ENCODE data around the gene UNC5B.
A peak's percentile ranks its signal among the peaks of the same experiment; 100 is the strongest.

The UNC5B gene
- total RNA-seq: 0 reads per million in 3 donors

DNA sequence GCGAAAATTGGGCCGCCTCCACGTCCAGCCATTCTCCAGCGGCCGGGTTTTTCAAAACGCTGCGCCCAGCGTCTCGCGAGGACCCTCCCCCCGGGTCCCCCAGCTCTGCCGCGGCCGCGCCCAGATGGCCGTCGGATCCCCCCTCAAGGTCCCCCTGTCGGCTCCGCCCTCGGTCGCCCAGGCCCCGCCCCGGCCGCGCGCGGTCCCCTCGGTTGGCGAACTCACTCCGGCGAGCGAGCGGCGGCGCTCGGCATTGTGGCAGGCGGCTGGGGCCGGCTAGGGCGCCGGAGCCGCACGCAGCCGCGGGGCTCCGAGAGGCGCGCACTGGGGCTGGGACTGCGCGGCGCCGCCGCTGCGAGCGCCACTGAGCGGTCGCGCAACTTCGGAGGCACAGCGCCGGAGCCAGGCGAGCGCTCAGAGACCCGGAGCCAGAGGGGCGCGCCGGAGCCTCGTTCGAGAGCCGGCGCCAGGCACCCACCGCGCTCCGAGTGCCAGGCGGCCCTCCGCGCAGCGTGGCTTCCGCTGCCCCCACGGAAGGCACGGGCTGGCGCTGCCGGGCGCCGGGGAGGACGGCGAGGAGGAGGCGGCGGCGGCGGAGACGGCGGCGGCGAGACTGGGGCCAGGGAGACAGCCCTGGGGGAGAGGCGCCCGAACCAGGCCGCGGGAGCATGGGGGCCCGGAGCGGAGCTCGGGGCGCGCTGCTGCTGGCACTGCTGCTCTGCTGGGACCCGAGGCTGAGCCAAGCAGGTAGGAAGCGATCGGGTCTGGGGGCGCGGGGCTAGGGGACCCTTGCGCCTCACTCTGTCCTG is at the start of gene UNC5B:
Gene UNC5B (plus strand): TSS at position 253 of the 809 bp plus-strand sequence. CDS start 416 bp downstream, at position 669.
- DNase-seq: no peak
- Histone ChIP-seq H3K9me3 (ENCODE audit: control insufficient read depth, low read length) (no peaks in the 10 kb centered on the region), H3K27ac (ENCODE audit: insufficient read depth, low read length, poor library complexity, severe bottlenecking) (no peak within 1 kb of the TSS), H3K36me3 (ENCODE audit: control insufficient read depth, insufficient read depth, low read length) (no peaks in the 10 kb centered on the region), H3K4me1 (ENCODE audit: control insufficient read depth, insufficient read depth, low read length, poor library complexity, severe bottlenecking) (peaks cover 8% of the 10 kb centered on the region), H3K27me3 (replicated peaks; ENCODE audit: control insufficient read depth, insufficient read depth, low read length, poor library complexity, severe bottlenecking) (no peaks in the 10 kb centered on the region), H3K4me3 (ENCODE audit: insufficient read depth, low read depth, low read length, poor library complexity, severe bottlenecking) (peak within 1 kb of the TSS; percentile 48)

DNA sequence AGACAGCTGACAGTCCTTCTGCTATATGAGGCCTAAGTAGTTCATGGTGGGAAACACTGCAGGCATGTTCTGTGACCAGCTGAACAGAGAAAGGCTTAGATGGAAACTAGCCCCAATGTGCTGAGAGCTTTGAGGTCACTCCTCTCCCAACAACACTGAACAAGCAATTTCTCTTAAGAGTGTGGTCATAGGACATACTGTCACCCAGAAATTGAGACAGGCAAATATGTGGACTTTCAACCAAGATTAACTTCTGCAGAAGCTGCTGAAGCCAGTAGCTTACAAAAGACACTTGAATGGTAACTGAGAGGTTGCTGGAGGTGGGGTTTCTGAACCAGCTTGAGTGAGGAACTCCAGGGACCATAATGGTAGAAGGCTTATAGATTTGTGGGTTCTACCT is 38.9 kb upstream of the UNC5B start:
- Histone ChIP-seq H3K4me3 (ENCODE audit: insufficient read depth, low read depth, low read length, poor library complexity, severe bottlenecking) (no peak overlapping the region), H3K27ac (ENCODE audit: insufficient read depth, low read length, poor library complexity, severe bottlenecking) (no peak overlapping the region), H3K4me1 (ENCODE audit: control insufficient read depth, insufficient read depth, low read length, poor library complexity, severe bottlenecking) (no peaks in the 10 kb centered on the region), H3K27me3 (replicated peaks; ENCODE audit: control insufficient read depth, insufficient read depth, low read length, poor library complexity, severe bottlenecking) (no peaks in the 10 kb centered on the region), H3K36me3 (ENCODE audit: control insufficient read depth, insufficient read depth, low read length) (no peaks in the 10 kb centered on the region), H3K9me3 (ENCODE audit: control insufficient read depth, low read length) (no peaks in the 10 kb centered on the region)
- no peak for DNase-seq

DNA sequence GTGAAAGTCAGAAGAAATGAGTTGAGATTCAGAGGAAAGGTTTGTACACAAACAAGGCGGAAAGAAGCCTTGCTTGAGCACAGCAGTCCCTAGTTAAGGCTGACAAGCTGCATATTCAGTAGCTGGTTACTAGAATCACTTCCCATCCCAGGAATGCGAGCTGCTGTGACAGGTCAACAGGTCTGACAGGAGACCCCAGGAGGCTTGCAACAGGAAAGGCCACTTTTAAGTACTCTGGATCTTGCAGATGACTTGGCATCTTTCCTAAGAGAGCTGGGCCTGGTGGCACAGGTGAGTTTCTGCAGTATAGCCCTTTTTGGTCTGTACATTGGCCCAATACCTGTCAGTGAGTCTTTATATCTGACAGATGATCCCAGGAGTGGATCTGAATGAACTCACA is 35.7 kb upstream of the UNC5B start:
- Histone ChIP-seq H3K36me3 (ENCODE audit: control insufficient read depth, insufficient read depth, low read length) (no peaks in the 10 kb centered on the region), H3K27ac (ENCODE audit: insufficient read depth, low read length, poor library complexity, severe bottlenecking) (no peak overlapping the region), H3K27me3 (replicated peaks; ENCODE audit: control insufficient read depth, insufficient read depth, low read length, poor library complexity, severe bottlenecking) (no peaks in the 10 kb centered on the region), H3K4me3 (ENCODE audit: insufficient read depth, low read depth, low read length, poor library complexity, severe bottlenecking) (no peak overlapping the region), H3K9me3 (ENCODE audit: control insufficient read depth, low read length) (no peaks in the 10 kb centered on the region), H3K4me1 (ENCODE audit: control insufficient read depth, insufficient read depth, low read length, poor library complexity, severe bottlenecking) (no peaks in the 10 kb centered on the region)
- DNase-seq: no peak

- H3K36me3 ChIP-seq (ENCODE audit: control insufficient read depth, insufficient read depth, low read length): no peaks in the 10 kb centered on the region
- no peak for DNase-seq
- no peaks in the 10 kb centered on the region for H3K27me3 ChIP-seq (replicated peaks; ENCODE audit: control insufficient read depth, insufficient read depth, low read length, poor library complexity, severe bottlenecking)
- H3K27ac ChIP-seq (ENCODE audit: insufficient read depth, low read length, poor library complexity, severe bottlenecking): no peak overlapping the region
- no peak overlapping the region for H3K4me3 ChIP-seq (ENCODE audit: insufficient read depth, low read depth, low read length, poor library complexity, severe bottlenecking)
- H3K9me3 ChIP-seq (ENCODE audit: control insufficient read depth, low read length): no peaks in the 10 kb centered on the region
- H3K4me1 ChIP-seq (ENCODE audit: control insufficient read depth, insufficient read depth, low read length, poor library complexity, severe bottlenecking): no peaks in the 10 kb centered on the region
These were observed 34.6 kb upstream of the UNC5B start for GRCh38 chr10:71177651-71178199.

GRCh38 chr10:71178880-71179279 is 33.5 kb upstream of the UNC5B start:
- H3K36me3 ChIP-seq (ENCODE audit: control insufficient read depth, insufficient read depth, low read length): no peaks in the 10 kb centered on the region
- H3K9me3 ChIP-seq (ENCODE audit: control insufficient read depth, low read length): no peaks in the 10 kb centered on the region
- no peak overlapping the region for H3K27ac ChIP-seq (ENCODE audit: insufficient read depth, low read length, poor library complexity, severe bottlenecking)
- no peaks in the 10 kb centered on the region for H3K4me1 ChIP-seq (ENCODE audit: control insufficient read depth, insufficient read depth, low read length, poor library complexity, severe bottlenecking)
- H3K27me3 ChIP-seq (replicated peaks; ENCODE audit: control insufficient read depth, insufficient read depth, low read length, poor library complexity, severe bottlenecking): no peaks in the 10 kb centered on the region
- DNase-seq: no peak
- no peak overlapping the region for H3K4me3 ChIP-seq (ENCODE audit: insufficient read depth, low read depth, low read length, poor library complexity, severe bottlenecking)

DNA sequence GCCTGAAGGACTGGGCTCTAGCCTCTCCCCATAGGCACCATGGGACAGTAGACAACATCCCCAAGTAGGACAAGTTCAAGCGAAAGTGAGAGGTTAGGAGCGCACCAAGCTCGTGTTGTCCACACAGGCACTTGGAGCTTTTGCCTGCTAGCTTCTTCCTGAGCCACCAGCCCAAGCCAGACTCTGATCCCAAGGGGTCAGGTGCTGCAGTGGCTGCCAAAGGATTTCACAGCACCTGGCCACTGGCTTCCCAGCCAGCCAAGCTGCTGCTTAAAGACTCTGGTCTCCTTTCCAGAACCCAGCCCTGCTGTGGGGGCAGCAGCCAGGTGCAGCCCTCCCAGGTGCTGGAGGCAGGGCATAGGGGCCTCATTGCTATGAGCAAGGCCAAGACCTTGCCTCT is 33.0 kb upstream of the UNC5B start:
- Histone ChIP-seq H3K4me3 (ENCODE audit: insufficient read depth, low read depth, low read length, poor library complexity, severe bottlenecking) (no peak overlapping the region), H3K27me3 (replicated peaks; ENCODE audit: control insufficient read depth, insufficient read depth, low read length, poor library complexity, severe bottlenecking) (no peaks in the 10 kb centered on the region), H3K27ac (ENCODE audit: insufficient read depth, low read length, poor library complexity, severe bottlenecking) (no peak overlapping the region), H3K36me3 (ENCODE audit: control insufficient read depth, insufficient read depth, low read length) (no peaks in the 10 kb centered on the region), H3K9me3 (ENCODE audit: control insufficient read depth, low read length) (no peaks in the 10 kb centered on the region), H3K4me1 (ENCODE audit: control insufficient read depth, insufficient read depth, low read length, poor library complexity, severe bottlenecking) (no peaks in the 10 kb centered on the region)
- DNase-seq: no peak

DNA sequence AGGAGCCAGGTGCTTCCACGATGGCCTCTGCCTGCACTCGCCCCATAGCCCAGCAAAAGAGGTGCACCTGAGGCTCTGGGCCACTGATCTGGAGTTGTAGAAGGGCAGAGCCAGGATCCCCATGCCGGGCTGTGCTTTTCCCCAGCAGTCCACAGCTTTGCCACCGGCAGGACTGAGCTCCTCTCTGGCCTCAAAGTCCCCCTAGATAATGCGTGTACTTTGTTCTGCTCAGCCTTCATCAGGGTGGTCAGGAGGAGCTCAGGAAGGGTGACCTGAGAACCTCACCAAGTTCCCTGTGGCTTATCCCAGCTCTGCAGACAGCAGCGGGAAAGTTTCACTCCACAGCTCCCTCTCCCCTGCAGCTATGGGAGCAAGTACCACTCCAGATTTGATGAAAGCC is 27.9 kb upstream of the UNC5B start:
- H3K4me1 ChIP-seq (ENCODE audit: control insufficient read depth, insufficient read depth, low read length, poor library complexity, severe bottlenecking): no peaks in the 10 kb centered on the region
- no peak for DNase-seq
- H3K9me3 ChIP-seq (ENCODE audit: control insufficient read depth, low read length): no peaks in the 10 kb centered on the region
- no peaks in the 10 kb centered on the region for H3K27me3 ChIP-seq (replicated peaks; ENCODE audit: control insufficient read depth, insufficient read depth, low read length, poor library complexity, severe bottlenecking)
- H3K36me3 ChIP-seq (ENCODE audit: control insufficient read depth, insufficient read depth, low read length): no peaks in the 10 kb centered on the region
- no peak overlapping the region for H3K4me3 ChIP-seq (ENCODE audit: insufficient read depth, low read depth, low read length, poor library complexity, severe bottlenecking)
- no peak overlapping the region for H3K27ac ChIP-seq (ENCODE audit: insufficient read depth, low read length, poor library complexity, severe bottlenecking)

DNA sequence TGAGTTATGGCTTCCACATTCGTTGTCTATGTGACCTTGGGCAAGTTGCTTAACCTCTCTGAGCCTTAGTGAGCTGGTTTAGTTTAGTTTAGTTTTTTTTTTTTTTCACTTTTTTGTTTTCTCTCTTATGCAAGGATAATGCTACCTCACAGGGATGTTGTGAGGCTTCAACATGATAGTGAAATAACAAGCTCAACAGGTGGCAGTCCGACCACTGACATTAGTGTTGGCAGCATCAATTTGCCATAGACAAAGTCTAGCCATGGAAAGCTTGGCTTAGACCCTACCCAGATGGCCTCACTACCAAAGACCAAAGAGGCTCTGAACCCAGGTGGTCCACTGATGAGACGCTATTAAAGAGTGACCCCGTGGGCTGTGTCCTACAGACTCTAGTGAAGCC is 27.2 kb upstream of the UNC5B start:
- Histone ChIP-seq H3K27ac (ENCODE audit: insufficient read depth, low read length, poor library complexity, severe bottlenecking) (no peak overlapping the region), H3K36me3 (ENCODE audit: control insufficient read depth, insufficient read depth, low read length) (no peaks in the 10 kb centered on the region), H3K27me3 (replicated peaks; ENCODE audit: control insufficient read depth, insufficient read depth, low read length, poor library complexity, severe bottlenecking) (no peaks in the 10 kb centered on the region), H3K4me1 (ENCODE audit: control insufficient read depth, insufficient read depth, low read length, poor library complexity, severe bottlenecking) (no peaks in the 10 kb centered on the region), H3K4me3 (ENCODE audit: insufficient read depth, low read depth, low read length, poor library complexity, severe bottlenecking) (no peak overlapping the region), H3K9me3 (ENCODE audit: control insufficient read depth, low read length) (no peaks in the 10 kb centered on the region)
- DNase-seq: no peak

GRCh38 chr10:71187197-71187596 is 25.2 kb upstream of the UNC5B start:
- Histone ChIP-seq H3K4me1 (ENCODE audit: control insufficient read depth, insufficient read depth, low read length, poor library complexity, severe bottlenecking) (no peaks in the 10 kb centered on the region), H3K9me3 (ENCODE audit: control insufficient read depth, low read length) (no peaks in the 10 kb centered on the region), H3K27ac (ENCODE audit: insufficient read depth, low read length, poor library complexity, severe bottlenecking) (no peak overlapping the region), H3K36me3 (ENCODE audit: control insufficient read depth, insufficient read depth, low read length) (no peaks in the 10 kb centered on the region), H3K27me3 (replicated peaks; ENCODE audit: control insufficient read depth, insufficient read depth, low read length, poor library complexity, severe bottlenecking) (no peaks in the 10 kb centered on the region), H3K4me3 (ENCODE audit: insufficient read depth, low read depth, low read length, poor library complexity, severe bottlenecking) (no peak overlapping the region)
- no peak for DNase-seq

- Histone ChIP-seq H3K4me3 (ENCODE audit: insufficient read depth, low read depth, low read length, poor library complexity, severe bottlenecking) (no peak overlapping the region), H3K4me1 (ENCODE audit: control insufficient read depth, insufficient read depth, low read length, poor library complexity, severe bottlenecking) (no peaks in the 10 kb centered on the region), H3K27ac (ENCODE audit: insufficient read depth, low read length, poor library complexity, severe bottlenecking) (no peak overlapping the region), H3K27me3 (replicated peaks; ENCODE audit: control insufficient read depth, insufficient read depth, low read length, poor library complexity, severe bottlenecking) (no peaks in the 10 kb centered on the region), H3K9me3 (ENCODE audit: control insufficient read depth, low read length) (no peaks in the 10 kb centered on the region), H3K36me3 (ENCODE audit: control insufficient read depth, insufficient read depth, low read length) (no peaks in the 10 kb centered on the region)
- DNase-seq: no peak
These were observed 24.8 kb upstream of the UNC5B start for GRCh38 chr10:71187600-71187999.
